GM12878 (cell line): ENCODE results near the gene HNRNPH1. TPM values are rescaled to one million over a fixed set of nuclear protein-coding genes. Genes with fewer than 3 reads are reported as not detected.

Source experiments
- ATAC-seq: fragments of 200-7000 bp; cut with Tn5 transposase; 3 replicates; pipeline ENCODE4 v1.9.1; 2020; ENCODE audit warnings: mild to moderate bottlenecking, moderate library complexity
- BruUV-seq: library from RNA; stranded (reverse); fragments of 400-500 nt; replicated peaks from 2 replicates; lab custom pipeline; 2021; lab: Mats Ljungman, UMichigan
- CTCF ChIA-PET: fragments of 300-600 bp; sonication (Branson Sonifier 250); formaldehyde crosslinking; extraction: SDS; loops from one replicate; lab custom pipeline; 2021; ENCODE audit warnings: inconsistent platforms; lab: Yijun Ruan, JAX
- POLR2A ChIA-PET: fragments of 350-600 bp; formaldehyde crosslinking; extraction: SDS; loops from one replicate; lab custom pipeline; 2021; ENCODE audit warnings: inconsistent platforms; lab: Charles Lee
- RAD21 ChIA-PET: fragments of 300-600 bp; sonication (Branson Sonifier 250); formaldehyde crosslinking; loops from one replicate; lab custom pipeline; 2023; ENCODE audit warnings: antibody characterized with exemption; ENCODE audit not compliant: unreplicated experiment; lab: Charles Lee
- SMC1A ChIA-PET: fragments of 300-600 bp; sonication (Branson Sonifier 250); formaldehyde crosslinking; loops from one replicate; lab custom pipeline; 2023; ENCODE audit not compliant: unreplicated experiment, uncharacterized antibody; lab: Charles Lee
- DNase-seq: peaks from one replicate; pipeline ENCODE4 v3.0.0-alpha.2; 2011; ENCODE audit warnings: low read depth, low spot score
- FAIRE-seq: peaks from 3 replicates; lab custom pipeline; 2011; peaks lifted over from hg19 to GRCh38; lab: Jason Lieb, UNC
- H2AFZ ChIP-seq: 2 replicates; pipeline ENCODE4 v1.6.0; 2011; ENCODE audit warnings: low read depth, low read length, control low read depth; ENCODE audit not compliant: control insufficient read depth
- H3K27ac ChIP-seq: 2 replicates; pipeline ENCODE4 v1.5.1; 2011; ENCODE audit warnings: control low read depth; ENCODE audit not compliant: control insufficient read depth, insufficient read depth
- H3K27me3 ChIP-seq, 2 experiments: replicated peaks in 1 of 2; 2 replicates each; pipeline versions ENCODE4 v1.6.0 to v1.6.1; 2011; ENCODE audit warnings: low read length in 1 of 2; ENCODE audit not compliant: control insufficient read depth in 2 of 2, insufficient read depth in 2 of 2
- H3K36me3 ChIP-seq, 2 experiments: 2 replicates each; pipeline ENCODE4 v1.5.1; 2011; ENCODE audit warnings: low read length in 1 of 2; ENCODE audit not compliant: control insufficient read depth in 2 of 2, insufficient read depth in 2 of 2
- H3K4me1 ChIP-seq: 2 replicates; pipeline ENCODE4 v1.6.1; 2011; ENCODE audit warnings: mild to moderate bottlenecking, low read length, moderate library complexity, mixed read lengths; ENCODE audit not compliant: control insufficient read depth, insufficient read depth
- H3K4me2 ChIP-seq: 2 replicates; pipeline ENCODE4 v1.6.0; 2011; ENCODE audit warnings: control low read depth; ENCODE audit not compliant: control insufficient read depth, insufficient read depth
- H3K4me3 ChIP-seq: fragments of 200-600 bp; sonication (generic); 2 replicates; pipeline ENCODE4 v1.5.1; 2016
- H3K79me2 ChIP-seq: 2 replicates; pipeline ENCODE4 v1.6.0; 2011; ENCODE audit warnings: low read length; ENCODE audit not compliant: control insufficient read depth, insufficient read depth
- H3K9ac ChIP-seq: 2 replicates; pipeline ENCODE4 v1.8.0; 2011; ENCODE audit warnings: low read length, control low read depth, mixed read lengths; ENCODE audit not compliant: control insufficient read depth, insufficient read depth
- H3K9me3 ChIP-seq: replicated peaks from 3 replicates; pipeline ENCODE4 v1.5.1; 2011; ENCODE audit warnings: mild to moderate bottlenecking, low read length; ENCODE audit not compliant: control insufficient read depth, insufficient read depth
- H4K20me1 ChIP-seq: 2 replicates; pipeline ENCODE4 v1.6.0; 2011; ENCODE audit not compliant: control insufficient read depth, insufficient read depth
- CREM ChIP-seq: IDR thresholded peaks from 2 replicates; pipeline ENCODE4 v1.6.1; 2014; ENCODE audit warnings: antibody characterized with exemption, low read depth
- POLR2A ChIP-seq: IDR thresholded peaks from 2 replicates; pipeline ENCODE4 v1.6.1; 2011; ENCODE audit warnings: low read depth, mild to moderate bottlenecking, low read length
- POLR2AphosphoS5 ChIP-seq: IDR thresholded peaks from 2 replicates; pipeline ENCODE4 v1.6.1; 2011; ENCODE audit warnings: mild to moderate bottlenecking, low read length, inconsistent platforms
- RBBP5 ChIP-seq: fragments of 200-600 bp; sonication (generic); conservative IDR thresholded peaks from 2 replicates; pipeline ENCODE4 v1.6.1; 2016
- SIX5 ChIP-seq: IDR thresholded peaks from 2 replicates; pipeline ENCODE4 v1.6.1; 2011; ENCODE audit warnings: mild to moderate bottlenecking, low read depth, low read length, moderate library complexity; ENCODE audit not compliant: severe bottlenecking
- WGBS: methylation state at CpG from one replicate; pipeline ENCODE4 v1.1.6; 2016; ENCODE audit warnings: low lambda C conversion rate; ENCODE audit not compliant: insufficient replicate concordance, insufficient coverage; ENCODE audit errors: missing lambda C conversion rate; 5-methylcytosine and 5-hydroxymethylcytosine counted together
- in situ Hi-C: fragments of 300-500 bp; cut with MboI; formaldehyde crosslinking; loops from 9 replicates; pipeline ENCODE4 v1.14.3; 2018; ENCODE audit warnings: mixed read lengths
- intact Hi-C: fragments of 100-400 bp; cut with micrococcal nuclease; formaldehyde crosslinking; loops from one replicate; pipeline ENCODE4 v1.14.2; 2022; ENCODE audit not compliant: unreplicated experiment
- polyA plus RNA-seq, 11 experiments: library from polyadenylated mRNA; depleted of rRNA in 4 of 11; unstranded in 6 of 11; stranded (reverse) in 5 of 11; fragments of >200 nt; fragmentation: Nextera tagmentation in 4 of 11; fragmentation: Illumina TruSeq in 1 of 11; extraction: Ambion mirVana in 4 of 11; extraction: Trizol in 1 of 11; gene quantifications; 1 replicate in 1 of 11; 2 replicates in 10 of 11; pipeline versions ENCODE4 v1.2.1 to v1.2.3, GENCODE V29; 2011 to 2016; ENCODE audit warnings: inconsistent platforms in 2 of 11, missing spikeins in 2 of 11, low read depth in 1 of 11
- total RNA-seq, 4 experiments: library from RNA; depleted of rRNA in 3 of 4; stranded (reverse); fragments of >200 nt in 3 of 4; fragmentation: Illumina TruSeq in 1 of 4; extraction: Trizol in 1 of 4; gene quantifications; 2 replicates each; pipeline versions ENCODE4 v1.2.1 to v1.2.3, GENCODE V29; 2013 to 2021
- TF ChIP-seq, protein P1 (sequence below): fragments of 150-350 bp; IDR thresholded peaks from 2 replicates; pipeline ENCODE4 v1.6.1; 2014; ENCODE audit warnings: mild to moderate bottlenecking, low read depth, low read length
- TF ChIP-seq, protein P2 (sequence below): fragments of 450-650 bp; IDR thresholded peaks from 2 replicates; pipeline ENCODE4 v1.6.1; 2017; ENCODE audit warnings: mild to moderate bottlenecking

Gene HNRNPH1
- total and polyA plus RNA-seq, 10 of the 15 experiments (the other 5 are each of a cell fraction or from before 2014, with no cell fraction given), result 184 to 780 (median 690) TPM

DNA sequence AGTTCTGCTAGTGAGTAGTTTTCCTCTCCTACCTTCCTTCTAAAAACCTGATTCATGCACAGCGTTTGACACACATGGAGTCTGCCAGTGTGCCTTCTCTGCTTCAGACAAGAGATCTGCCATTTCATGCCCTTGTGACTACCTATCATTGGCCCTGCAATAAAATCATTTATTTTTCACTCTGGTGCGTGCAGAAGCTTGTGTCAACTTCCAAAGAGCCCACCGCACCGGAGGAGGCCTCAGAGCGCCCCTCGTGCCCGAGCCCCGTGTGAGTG is 13.7 kb downstream of the HNRNPH1 start (continued):
- TF ChIP-seq, protein P1, sequence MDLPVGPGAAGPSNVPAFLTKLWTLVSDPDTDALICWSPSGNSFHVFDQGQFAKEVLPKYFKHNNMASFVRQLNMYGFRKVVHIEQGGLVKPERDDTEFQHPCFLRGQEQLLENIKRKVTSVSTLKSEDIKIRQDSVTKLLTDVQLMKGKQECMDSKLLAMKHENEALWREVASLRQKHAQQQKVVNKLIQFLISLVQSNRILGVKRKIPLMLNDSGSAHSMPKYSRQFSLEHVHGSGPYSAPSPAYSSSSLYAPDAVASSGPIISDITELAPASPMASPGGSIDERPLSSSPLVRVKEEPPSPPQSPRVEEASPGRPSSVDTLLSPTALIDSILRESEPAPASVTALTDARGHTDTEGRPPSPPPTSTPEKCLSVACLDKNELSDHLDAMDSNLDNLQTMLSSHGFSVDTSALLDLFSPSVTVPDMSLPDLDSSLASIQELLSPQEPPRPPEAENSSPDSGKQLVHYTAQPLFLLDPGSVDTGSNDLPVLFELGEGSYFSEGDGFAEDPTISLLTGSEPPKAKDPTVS, result no peak
- TF ChIP-seq CREM (no peak), RBBP5 (no peak)
- TF ChIP-seq, protein P2, sequence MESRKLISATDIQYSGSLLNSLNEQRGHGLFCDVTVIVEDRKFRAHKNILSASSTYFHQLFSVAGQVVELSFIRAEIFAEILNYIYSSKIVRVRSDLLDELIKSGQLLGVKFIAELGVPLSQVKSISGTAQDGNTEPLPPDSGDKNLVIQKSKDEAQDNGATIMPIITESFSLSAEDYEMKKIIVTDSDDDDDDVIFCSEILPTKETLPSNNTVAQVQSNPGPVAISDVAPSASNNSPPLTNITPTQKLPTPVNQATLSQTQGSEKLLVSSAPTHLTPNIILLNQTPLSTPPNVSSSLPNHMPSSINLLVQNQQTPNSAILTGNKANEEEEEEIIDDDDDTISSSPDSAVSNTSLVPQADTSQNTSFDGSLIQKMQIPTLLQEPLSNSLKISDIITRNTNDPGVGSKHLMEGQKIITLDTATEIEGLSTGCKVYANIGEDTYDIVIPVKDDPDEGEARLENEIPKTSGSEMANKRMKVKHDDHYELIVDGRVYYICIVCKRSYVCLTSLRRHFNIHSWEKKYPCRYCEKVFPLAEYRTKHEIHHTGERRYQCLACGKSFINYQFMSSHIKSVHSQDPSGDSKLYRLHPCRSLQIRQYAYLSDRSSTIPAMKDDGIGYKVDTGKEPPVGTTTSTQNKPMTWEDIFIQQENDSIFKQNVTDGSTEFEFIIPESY, result no peak

DNA sequence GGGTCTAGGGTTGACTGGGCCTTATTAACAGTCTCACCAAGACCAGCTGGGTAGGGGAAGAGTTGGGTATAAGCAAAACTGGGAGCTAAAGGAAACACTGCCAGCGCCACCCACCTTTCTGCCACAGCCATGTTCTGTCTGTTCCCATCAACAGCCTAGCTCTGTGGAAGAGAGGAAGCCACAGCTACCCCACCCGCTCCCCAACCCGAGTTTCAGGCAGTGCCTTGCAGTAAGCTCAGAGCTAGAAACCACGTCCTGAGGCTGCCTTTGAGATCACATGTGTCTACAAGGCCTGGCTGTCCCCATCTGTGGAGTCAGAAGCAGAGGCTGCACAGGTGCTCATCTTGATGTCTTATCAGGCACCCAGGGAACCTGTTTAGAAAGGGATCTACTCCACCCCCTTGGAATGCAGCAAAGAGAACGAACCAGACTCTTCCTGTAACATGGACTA is 15.3 kb downstream of the HNRNPH1 start:
- H3K4me1 ChIP-seq, result no peaks in the 10 kb centered on the region
- H3K27me3 ChIP-seq, result no peaks in the 10 kb centered on the region
- H3K9ac ChIP-seq, result no peak overlapping the region
- no TSS peak for BruUV-seq
- ATAC-seq (peak; percentile 18), DNase-seq (no peak), FAIRE-seq (no peak)
- H3K79me2 ChIP-seq, result no peaks in the 10 kb centered on the region
- intact Hi-C loops (no loop called here), in situ Hi-C loops (no loop called here)
- H3K9me3 ChIP-seq, result no peaks in the 10 kb centered on the region
- RAD21 ChIA-PET, result no interaction called here
- H3K36me3 ChIP-seq, result peaks cover 18 to 22% of the 10 kb centered on the region in 2 experiments
- peak; percentile 27 for TF ChIP-seq POLR2AphosphoS5
- TF ChIP-seq POLR2A, result peak; percentile 58
- no peak for TF ChIP-seq SIX5
- POLR2A ChIA-PET, result interaction anchor here (0.6 to 1.2 kb wide), 3 partner anchors 11 to 66 kb away, joined by 3 to 5 read pairs (median 3); no protein-coding TSS in a partner anchor
- SMC1A ChIA-PET, result interaction anchor here (0.6 kb wide), 1 partner anchor 14 kb away, joined by 3 read pairs; no protein-coding TSS in a partner anchor
- no peak overlapping the region for H3K4me3 ChIP-seq
- no peak overlapping the region for H2AFZ ChIP-seq
- no peak overlapping the region for H3K27ac ChIP-seq
- 31% methylated on average over 5 of the region's 5 CpGs for WGBS
- no peak overlapping the region for H3K4me2 ChIP-seq
- CTCF ChIA-PET, result interaction anchor here (1.1 kb wide), 1 partner anchor 15 kb away, joined by 4 read pairs; the partner anchor contains the start of gene HNRNPH1
- 0 out of 2 replicates have a peak, but pooled peaks cover 2% of the 10 kb centered on the region for H4K20me1 ChIP-seq
